Measurements from ENCODE around the gene CLMN.

The CLMN gene

GRCh38 chr14:95341115-95341514, 21.4 kb upstream of the CLMN start:
- DNase-seq: no peak

GRCh38 chr14:95340201-95340697, 20.5 kb upstream of the CLMN start:
- no peak for DNase-seq

- DNase-seq: no peak
Observed at GRCh38 chr14:95339301-95339865, 19.7 kb upstream of the CLMN start.

- no peak for DNase-seq
Observed at GRCh38 chr14:95338436-95338835, 18.7 kb upstream of the CLMN start.

- no peak for DNase-seq
Observed at GRCh38 chr14:95337041-95337595, 17.4 kb upstream of the CLMN start.

- no peak for DNase-seq
Observed at GRCh38 chr14:95336192-95336760, 16.6 kb upstream of the CLMN start.

- DNase-seq: no peak
Observed at GRCh38 chr14:95335071-95335470, 15.4 kb upstream of the CLMN start.

GRCh38 chr14:95334044-95334443, 14.3 kb upstream of the CLMN start:
- DNase-seq: no peak

- DNase-seq: no peak
Observed at GRCh38 chr14:95332641-95333040, 12.9 kb upstream of the CLMN start.

- no peak for DNase-seq
Observed at GRCh38 chr14:95331708-95332408, 12.2 kb upstream of the CLMN start.

GRCh38 chr14:95330591-95331370, 11.1 kb upstream of the CLMN start:
- DNase-seq: no peak

GRCh38 chr14:95329941-95330340, 10.2 kb upstream of the CLMN start:
- no peak for DNase-seq

GRCh38 chr14:95328729-95329503, 9.2 kb upstream of the CLMN start:
- DNase-seq: no peak

- DNase-seq: no peak
Observed at GRCh38 chr14:95327558-95328374, 8.1 kb upstream of the CLMN start.

GRCh38 chr14:95326987-95327386, 7.3 kb upstream of the CLMN start:
- no peak for DNase-seq

- no peak for DNase-seq
Observed at GRCh38 chr14:95323917-95324316, 4.2 kb upstream of the CLMN start.

- no peak for DNase-seq
Observed at GRCh38 chr14:95323361-95323760, 3.7 kb upstream of the CLMN start.

GRCh38 chr14:95322651-95323050, 2.9 kb upstream of the CLMN start:
- no peak for DNase-seq

- no peak for DNase-seq
Observed at GRCh38 chr14:95321693-95322455, 2.2 kb upstream of the CLMN start.

- DNase-seq: no peak
Observed at GRCh38 chr14:95320955-95321600, 1.4 kb upstream of the CLMN start.
